ENCODE measurements around the gene PNISR. TPM values are rescaled to one million over a fixed set of nuclear protein-coding genes. Genes with fewer than 3 reads are reported as not detected.

Gene PNISR
- total RNA-seq, 1 donor = 78.2 TPM

- Histone ChIP-seq H3K27ac (ENCODE audit: low read depth, low read length) (peak overlapping the region; percentile 100), H3K4me2 (ENCODE audit: insufficient read depth, low read length) (peak overlapping the region; percentile 86), H3K27me3 (ENCODE audit: insufficient read depth, low read length) (no peaks in the 10 kb centered on the region), H3K79me2 (ENCODE audit: insufficient read depth, low read length) (peaks cover 77% of the 10 kb centered on the region), H3K4me1 (ENCODE audit: insufficient read depth, low read length) (peaks cover 25% of the 10 kb centered on the region), H3K9me3 (ENCODE audit: low read depth, low read length) (no peaks in the 10 kb centered on the region), H4K20me1 (ENCODE audit: insufficient read depth, low read length) (peaks cover 56% of the 10 kb centered on the region), H3K36me3 (ENCODE audit: insufficient read depth, low read length) (no peaks in the 10 kb centered on the region), H2AFZ (ENCODE audit: low read length) (no peak overlapping the region), H3K4me3 (ENCODE audit: insufficient read depth, low read length) (peak overlapping the region; percentile 96)
- no peak for DNase-seq (ENCODE audit: insufficient read length, low spot score, missing footprints)
- no peak for TF ChIP-seq CTCF (IDR thresholded peaks at IDR 0.05; ENCODE audit: extremely low read depth, low read depth, low read length)
Observed at GRCh38 chr6:99424022-99424421, 1.1 kb downstream of the PNISR start.

- Histone ChIP-seq H3K79me2 (ENCODE audit: insufficient read depth, low read length) (peaks cover 83% of the 10 kb centered on the region), H3K27ac (ENCODE audit: low read depth, low read length) (no peak overlapping the region), H3K4me2 (ENCODE audit: insufficient read depth, low read length) (peak overlapping the region; percentile 86), H3K36me3 (ENCODE audit: insufficient read depth, low read length) (no peaks in the 10 kb centered on the region), H3K27me3 (ENCODE audit: insufficient read depth, low read length) (no peaks in the 10 kb centered on the region), H4K20me1 (ENCODE audit: insufficient read depth, low read length) (peaks cover 63% of the 10 kb centered on the region), H3K9me3 (ENCODE audit: low read depth, low read length) (no peaks in the 10 kb centered on the region), H3K4me3 (ENCODE audit: insufficient read depth, low read length) (no peak overlapping the region), H2AFZ (ENCODE audit: low read length) (no peak overlapping the region), H3K4me1 (ENCODE audit: insufficient read depth, low read length) (peaks cover 25% of the 10 kb centered on the region)
- no peak for DNase-seq (ENCODE audit: insufficient read length, low spot score, missing footprints)
- TF ChIP-seq CTCF (IDR thresholded peaks at IDR 0.05; ENCODE audit: extremely low read depth, low read depth, low read length) = no peak
Observed at GRCh38 chr6:99422912-99423311, 2.2 kb downstream of the PNISR start.

GRCh38 chr6:99416892-99417767 lies 8.0 kb downstream of the PNISR start:
- DNase-seq (ENCODE audit: insufficient read length, low spot score, missing footprints) = no peak
- Histone ChIP-seq H3K79me2 (ENCODE audit: insufficient read depth, low read length) (peaks cover 99% of the 10 kb centered on the region), H3K36me3 (ENCODE audit: insufficient read depth, low read length) (peaks cover 5% of the 10 kb centered on the region), H3K27ac (ENCODE audit: low read depth, low read length) (no peak overlapping the region), H4K20me1 (ENCODE audit: insufficient read depth, low read length) (peaks cover 73% of the 10 kb centered on the region), H3K4me2 (ENCODE audit: insufficient read depth, low read length) (no peak overlapping the region), H2AFZ (ENCODE audit: low read length) (no peak overlapping the region), H3K4me3 (ENCODE audit: insufficient read depth, low read length) (no peak overlapping the region), H3K27me3 (ENCODE audit: insufficient read depth, low read length) (no peaks in the 10 kb centered on the region), H3K9me3 (ENCODE audit: low read depth, low read length) (no peaks in the 10 kb centered on the region), H3K4me1 (ENCODE audit: insufficient read depth, low read length) (peaks cover 8% of the 10 kb centered on the region)
- no peak for TF ChIP-seq CTCF (IDR thresholded peaks at IDR 0.05; ENCODE audit: extremely low read depth, low read depth, low read length)

- no peaks in the 10 kb centered on the region for H3K9me3 ChIP-seq (ENCODE audit: low read depth, low read length)
- H3K27me3 ChIP-seq (ENCODE audit: insufficient read depth, low read length) = no peaks in the 10 kb centered on the region
- peaks cover 8% of the 10 kb centered on the region for H3K4me1 ChIP-seq (ENCODE audit: insufficient read depth, low read length)
- H3K79me2 ChIP-seq (ENCODE audit: insufficient read depth, low read length) = peaks cover 99% of the 10 kb centered on the region
- peaks cover 64% of the 10 kb centered on the region for H4K20me1 ChIP-seq (ENCODE audit: insufficient read depth, low read length)
- H3K4me3 ChIP-seq (ENCODE audit: insufficient read depth, low read length) = no peak overlapping the region
- no peak for DNase-seq (ENCODE audit: insufficient read length, low spot score, missing footprints)
- peaks cover 11% of the 10 kb centered on the region for H3K36me3 ChIP-seq (ENCODE audit: insufficient read depth, low read length)
- peak overlapping the region; percentile 30 for H3K27ac ChIP-seq (ENCODE audit: low read depth, low read length)
- no peak for TF ChIP-seq CTCF (IDR thresholded peaks at IDR 0.05; ENCODE audit: extremely low read depth, low read depth, low read length)
- H2AFZ ChIP-seq (ENCODE audit: low read length) = no peak overlapping the region
- no peak overlapping the region for H3K4me2 ChIP-seq (ENCODE audit: insufficient read depth, low read length)
Observed at GRCh38 chr6:99416226-99416625, 8.9 kb downstream of the PNISR start.
